NCI-H2227 treated with DMSO at 0.1 percent for 48 hours (cell line): ENCODE data around the gene TRAPPC3.

Experiments used
- DNase-seq: peaks from one replicate; lab custom pipeline; 2025; lab: John Stamatoyannopoulos, UW

The TRAPPC3 gene

GRCh38 chr1:36097693-36098585 is 51.3 kb downstream of the TRAPPC3 start:
- DNase-seq = no peak

- no peak for DNase-seq
Observed at GRCh38 chr1:36096500-36097432, 52.5 kb downstream of the TRAPPC3 start.

DNA sequence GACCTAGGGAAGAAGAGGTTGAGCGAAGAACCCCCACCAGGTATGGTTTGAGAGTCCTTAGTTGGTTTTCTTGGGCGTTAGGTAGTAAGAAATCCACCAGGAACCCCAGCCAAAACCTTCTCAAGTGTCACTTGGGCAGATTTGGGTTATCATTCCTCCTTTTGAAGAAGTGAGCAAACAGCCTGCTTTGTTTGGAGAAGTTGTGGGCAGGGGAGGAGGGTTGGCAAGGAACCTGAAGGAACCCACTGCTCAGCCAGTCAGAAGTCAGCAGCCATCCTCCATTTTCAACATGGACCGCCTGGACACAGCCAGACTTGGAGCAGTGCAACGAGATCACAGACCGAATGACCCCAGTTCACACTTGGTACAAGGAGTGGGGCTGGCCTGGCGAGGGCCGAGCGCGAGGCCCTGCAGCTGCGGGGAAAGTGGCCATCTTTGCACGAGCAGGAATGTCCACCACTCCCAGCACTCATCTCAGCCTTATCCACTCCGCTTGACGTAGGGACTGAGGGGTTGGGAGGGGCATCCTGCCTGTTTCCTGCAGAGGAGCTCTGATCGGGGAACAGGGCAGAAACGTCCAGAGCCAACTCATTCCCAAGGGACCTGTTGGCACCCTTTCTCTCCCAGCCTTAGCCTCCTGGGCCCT is 53.4 kb downstream of the TRAPPC3 start:
- no peak for DNase-seq

DNA sequence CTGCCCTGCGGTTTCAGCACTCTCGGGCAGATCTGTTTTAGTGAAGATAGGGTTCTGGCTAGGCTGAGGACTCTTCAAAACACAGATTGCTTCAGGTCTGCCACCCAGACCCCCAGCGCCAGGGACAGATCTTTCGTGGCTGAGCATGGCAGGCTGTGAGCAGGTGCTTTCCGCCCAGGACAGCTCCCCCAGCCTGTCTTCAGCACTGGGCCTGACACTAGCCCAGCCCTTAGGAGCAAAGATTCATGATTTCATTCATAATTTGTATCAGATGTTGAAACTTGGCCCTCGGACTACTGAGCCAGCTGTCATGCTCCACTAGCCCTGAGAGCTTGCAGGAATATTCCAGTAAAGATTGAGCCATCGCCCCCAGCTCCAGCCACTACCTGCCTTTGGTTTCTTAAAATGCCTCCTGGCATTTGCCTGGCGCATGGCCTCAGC is 54.6 kb downstream of the TRAPPC3 start:
- DNase-seq = no peak

GRCh38 chr1:36093929-36094328 is 55.4 kb downstream of the TRAPPC3 start:
- DNase-seq = no peak

- no peak for DNase-seq
Observed at GRCh38 chr1:36093226-36093625, 56.1 kb downstream of the TRAPPC3 start.

GRCh38 chr1:36092798-36093185 is 56.5 kb downstream of the TRAPPC3 start:
- DNase-seq = no peak

DNA sequence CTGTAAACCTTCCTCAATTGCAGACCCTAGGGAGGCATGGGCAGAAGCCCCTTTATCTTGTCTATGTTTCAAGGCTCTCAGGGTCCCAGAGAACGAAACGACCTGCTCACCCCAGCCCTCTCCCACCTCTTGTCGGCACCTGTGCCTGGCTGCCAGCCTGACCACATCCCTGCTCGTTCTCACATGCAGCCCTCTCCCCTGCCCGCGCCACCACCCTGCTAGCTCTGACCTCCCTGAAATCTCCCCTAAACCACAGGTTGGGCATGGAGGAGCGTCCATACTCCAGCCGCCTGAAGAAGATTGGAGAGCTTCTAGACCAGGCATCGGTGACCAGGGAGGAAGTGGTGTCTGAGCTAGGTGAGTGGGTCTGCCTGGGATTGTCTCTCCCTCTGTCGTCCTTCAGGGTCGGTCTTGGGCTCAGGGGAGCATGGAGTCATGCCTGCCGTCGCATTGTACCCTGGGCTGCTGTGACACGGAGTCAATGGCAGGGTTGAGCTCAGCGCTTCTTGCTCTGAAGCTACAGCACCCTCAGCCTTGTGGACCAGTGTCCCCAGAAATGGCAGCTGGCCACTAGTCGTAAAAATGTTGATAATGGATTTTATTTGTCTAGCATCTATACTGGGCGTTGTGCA is 57.0 kb downstream of the TRAPPC3 start:
- DNase-seq = no peak

DNA sequence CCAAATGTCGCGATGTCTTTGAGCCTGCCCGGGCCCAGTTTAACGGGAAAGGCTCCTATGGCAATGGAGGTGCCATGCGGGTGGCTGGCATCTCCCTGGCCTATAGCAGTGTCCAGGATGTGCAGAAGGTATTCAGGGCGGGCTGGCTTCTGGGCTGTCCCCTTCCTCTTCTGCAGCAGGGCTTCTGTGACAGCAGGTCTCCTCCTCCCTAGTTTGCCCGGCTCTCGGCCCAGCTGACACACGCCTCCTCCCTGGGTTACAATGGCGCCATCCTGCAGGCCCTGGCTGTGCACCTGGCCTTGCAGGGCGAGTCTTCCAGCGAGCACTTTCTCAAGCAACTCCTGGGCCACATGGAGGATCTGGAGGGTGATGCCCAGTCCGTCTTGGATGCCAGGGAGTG is 57.6 kb downstream of the TRAPPC3 start:
- no peak for DNase-seq

- DNase-seq = no peak
Observed at GRCh38 chr1:36091141-36091540, 58.1 kb downstream of the TRAPPC3 start.

DNA sequence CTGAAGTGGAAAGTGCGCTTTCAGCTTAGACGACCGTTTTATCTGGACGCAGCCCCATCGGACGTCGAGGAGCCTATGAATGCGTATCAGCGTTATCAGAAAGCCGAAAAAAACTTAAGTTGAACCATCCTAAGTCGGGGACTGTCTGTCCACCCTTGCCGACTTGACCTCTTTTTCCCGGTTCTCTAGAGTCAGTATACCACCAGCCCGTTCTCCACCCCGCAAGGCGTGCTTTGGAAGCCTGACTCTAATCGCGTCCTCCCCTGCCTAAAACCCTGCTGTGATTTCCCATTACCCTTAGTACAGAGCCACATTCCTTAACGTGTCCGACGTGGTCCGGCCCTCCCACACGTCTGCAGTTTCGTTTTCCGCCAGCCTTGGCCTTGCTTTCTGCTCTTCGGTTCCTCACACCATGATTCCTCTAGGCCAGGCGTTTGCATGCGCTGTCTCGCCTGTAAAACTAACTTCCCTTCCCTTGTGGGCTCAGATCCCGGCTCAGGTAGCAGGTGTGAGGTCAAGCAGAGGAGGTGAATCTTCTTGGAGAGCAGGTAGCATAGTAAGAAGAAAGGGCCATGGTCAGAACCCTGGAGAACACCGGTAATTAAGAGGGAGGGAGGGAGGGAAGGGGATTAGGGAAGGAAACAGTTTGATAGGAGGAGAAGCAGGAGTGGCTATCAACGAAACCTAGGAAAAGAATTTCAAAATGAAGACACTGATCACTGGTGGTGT is 59.7 kb downstream of the TRAPPC3 start:
- peak; percentile 4 for DNase-seq

DNA sequence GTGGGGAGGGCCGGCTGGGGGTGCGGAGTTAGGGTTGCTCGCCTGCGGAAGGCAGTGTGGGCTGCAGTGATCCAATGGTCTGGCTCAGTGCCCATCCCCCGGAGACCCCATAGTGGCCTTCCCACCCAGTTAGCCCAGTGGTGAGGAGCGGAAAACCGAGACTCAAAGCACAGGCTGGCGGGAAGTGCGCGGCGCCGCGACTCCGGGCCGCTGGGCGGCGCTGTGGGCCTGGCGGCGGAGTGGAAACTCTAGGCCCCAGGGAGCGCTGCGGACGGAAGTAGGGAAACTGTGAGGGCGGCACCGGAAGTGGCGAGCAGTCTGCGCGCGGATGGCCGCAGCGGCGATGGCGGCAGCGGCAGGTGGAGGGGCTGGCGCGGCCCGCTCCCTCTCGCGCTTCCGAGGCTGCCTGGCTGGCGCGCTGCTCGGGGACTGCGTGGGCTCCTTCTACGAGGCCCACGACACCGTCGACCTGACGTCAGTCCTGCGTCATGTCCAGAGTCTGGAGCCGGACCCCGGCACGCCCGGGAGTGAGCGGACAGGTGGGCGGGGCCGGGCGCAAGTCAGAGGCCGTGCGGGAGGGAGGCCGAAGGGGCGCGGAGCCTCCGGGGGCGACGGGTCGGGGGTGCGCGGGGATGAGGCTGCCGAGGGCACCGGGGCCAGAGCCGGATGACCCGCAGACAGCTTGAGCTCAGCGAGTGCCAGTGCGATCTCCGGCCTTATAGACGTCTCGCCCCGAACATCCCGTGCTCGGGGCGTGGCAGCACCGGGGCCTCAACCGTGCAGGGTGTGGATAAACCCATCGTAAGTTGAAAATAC is 60.5 kb downstream of the TRAPPC3 start, which contains the start of gene ADPRS:
TSS of gene ADPRS (plus strand) at position 316 of the 816 bp plus-strand sequence. CDS start at position 329, 13 bp downstream.
- DNase-seq = peak; percentile 88

DNA sequence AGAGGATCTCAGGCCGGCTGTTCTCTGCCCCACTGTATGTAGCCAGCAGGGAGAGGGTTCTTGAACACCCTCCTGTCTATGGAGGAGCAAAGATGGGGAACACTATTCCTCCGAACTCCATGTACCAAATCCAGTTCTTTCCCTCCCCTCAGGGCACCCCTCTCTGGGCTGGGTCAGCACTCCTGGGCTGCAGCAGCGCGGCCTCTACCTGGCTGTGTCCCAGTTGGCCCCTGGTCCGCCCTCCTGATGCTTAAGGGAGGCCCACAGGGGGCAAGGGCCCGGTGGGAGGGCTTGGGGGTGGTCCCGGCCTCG is 61.1 kb downstream of the TRAPPC3 start:
- no peak for DNase-seq

GRCh38 chr1:36087233-36088123 is 61.8 kb downstream of the TRAPPC3 start:
- DNase-seq = no peak
